GM04504 (cell line): Measurements from ENCODE around the gene OR5C1.
A peak's percentile ranks its signal among the peaks of the same experiment; 100 is the strongest.
"Not testable (repeated sequence)": the region's sequence is repeated elsewhere in the genome, so short reads cannot be mapped to it uniquely, and the experiment has no call there.

Source experiments
- DNase-seq: peaks from one replicate; pipeline ENCODE4 v3.0.0-alpha.2; 2012; ENCODE audit warnings: low read depth

Gene OR5C1

DNA sequence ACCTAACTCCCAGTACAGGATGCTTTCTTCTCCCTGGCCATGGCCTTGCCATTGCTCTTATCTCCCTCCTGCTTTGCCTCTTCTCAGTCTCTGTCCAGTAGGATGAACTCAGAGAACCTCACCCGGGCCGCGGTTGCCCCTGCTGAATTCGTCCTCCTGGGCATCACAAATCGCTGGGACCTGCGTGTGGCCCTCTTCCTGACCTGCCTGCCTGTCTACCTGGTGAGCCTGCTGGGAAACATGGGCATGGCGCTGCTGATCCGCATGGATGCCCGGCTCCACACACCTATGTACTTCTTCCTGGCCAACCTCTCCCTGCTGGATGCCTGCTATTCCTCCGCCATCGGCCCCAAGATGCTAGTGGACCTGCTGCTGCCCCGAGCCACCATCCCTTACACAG lies at the start of gene OR5C1:
OR5C1 (plus strand) TSS at position 103 of the 400 bp plus-strand sequence; CDS start at position 103, 0 bp downstream.
- no peak for DNase-seq

DNA sequence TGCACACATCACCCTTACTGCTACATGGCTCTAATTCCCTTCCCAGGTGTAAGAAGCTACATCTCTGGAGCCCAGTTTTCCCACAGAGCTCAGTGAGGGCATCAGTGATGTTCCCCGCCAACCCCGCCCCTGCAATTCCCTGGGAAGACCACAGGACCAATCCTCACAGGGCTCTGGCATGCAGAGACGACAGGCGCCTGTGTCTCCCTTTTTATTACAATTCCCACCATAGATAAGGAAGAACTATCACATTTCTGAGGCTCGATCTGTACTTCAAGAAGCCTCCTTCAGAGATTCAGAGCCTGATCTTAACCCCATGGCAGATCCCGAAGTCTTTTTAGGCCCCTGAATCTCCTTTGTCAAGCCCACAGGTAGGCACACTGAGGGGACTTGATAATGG lies 46.7 kb upstream of the OR5C1 start, which contains the start of gene OR1L6:
OR1L6 (plus strand) TSS at position 301 of the 400 bp plus-strand sequence. CDS start 7,545 bp downstream, outside the sequence.
- DNase-seq = no peak

DNA sequence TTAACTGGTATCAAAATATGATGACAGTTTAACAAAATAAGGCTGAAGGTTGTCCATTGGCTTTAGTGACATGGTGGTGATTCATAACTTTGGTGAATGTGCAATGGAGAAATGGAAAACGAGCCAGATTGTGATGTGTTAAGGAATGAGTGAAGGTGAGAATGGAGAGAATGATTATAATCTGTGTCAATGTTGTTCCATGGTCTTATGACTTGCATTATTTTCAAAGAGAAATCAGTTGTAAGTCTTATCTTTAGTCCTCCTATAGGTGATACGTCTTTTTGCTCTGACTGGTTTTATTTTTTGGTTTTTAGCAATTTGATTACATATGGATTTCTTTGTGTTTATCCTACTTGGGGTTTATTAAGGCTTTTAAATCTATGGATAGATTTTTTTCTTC lies 33.9 kb upstream of the OR5C1 start:
- DNase-seq = no peak

GRCh38 chr9:122767817-122768216 lies 20.9 kb upstream of the OR5C1 start:
- DNase-seq = no peak

DNA sequence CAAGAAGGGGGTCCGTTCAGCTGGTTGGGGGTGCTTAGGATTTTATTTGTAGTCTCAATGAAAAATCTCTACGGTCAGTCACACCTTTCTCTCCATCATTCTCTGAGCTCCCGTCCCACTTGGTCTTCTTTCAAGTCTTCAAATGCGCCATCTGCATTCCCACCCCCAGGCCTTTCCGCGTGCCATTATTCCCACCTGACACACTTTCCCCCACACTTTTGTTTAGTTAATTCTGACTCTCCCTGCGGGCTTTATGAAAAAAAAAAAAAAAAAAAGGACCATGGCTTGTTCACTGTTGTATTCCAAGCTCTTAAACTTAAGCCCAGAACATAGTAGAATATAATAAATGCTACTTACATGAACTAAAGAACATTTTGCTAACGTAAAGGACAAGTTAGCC lies 11.7 kb upstream of the OR5C1 start:
- DNase-seq = no peak

GRCh38 chr9:122777935-122778627 lies 10.7 kb upstream of the OR5C1 start:
- peak; percentile 39 for DNase-seq

DNA sequence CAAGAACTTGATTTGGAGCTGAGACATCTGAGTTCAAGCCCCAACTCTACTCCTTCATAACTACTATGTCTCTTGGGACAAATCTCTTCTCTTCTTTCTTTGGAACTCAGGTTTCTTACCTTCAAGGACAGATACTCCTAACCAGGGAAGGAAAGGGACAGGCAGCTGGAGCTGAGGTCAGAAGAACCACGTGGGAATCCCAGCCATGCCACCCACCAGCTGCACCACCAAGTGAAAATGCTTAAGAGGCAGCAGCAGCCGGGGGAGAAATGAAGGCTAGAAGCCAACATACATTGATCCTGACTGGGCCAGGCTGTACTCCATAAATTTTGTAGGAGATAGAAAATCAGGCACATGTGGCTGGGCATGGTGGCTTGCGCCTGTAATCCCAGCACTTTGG lies 9.6 kb upstream of the OR5C1 start:
- DNase-seq = no peak

GRCh38 chr9:122780026-122780425 lies 8.7 kb upstream of the OR5C1 start:
- no peak for DNase-seq

- DNase-seq = no peak
Measured at GRCh38 chr9:122781671-122782070, 7.1 kb upstream of the OR5C1 start.

GRCh38 chr9:122785269-122785668 lies 3.5 kb upstream of the OR5C1 start:
- DNase-seq = no peak

GRCh38 chr9:122786338-122786737 lies 2.4 kb upstream of the OR5C1 start:
- DNase-seq = no peak

DNA sequence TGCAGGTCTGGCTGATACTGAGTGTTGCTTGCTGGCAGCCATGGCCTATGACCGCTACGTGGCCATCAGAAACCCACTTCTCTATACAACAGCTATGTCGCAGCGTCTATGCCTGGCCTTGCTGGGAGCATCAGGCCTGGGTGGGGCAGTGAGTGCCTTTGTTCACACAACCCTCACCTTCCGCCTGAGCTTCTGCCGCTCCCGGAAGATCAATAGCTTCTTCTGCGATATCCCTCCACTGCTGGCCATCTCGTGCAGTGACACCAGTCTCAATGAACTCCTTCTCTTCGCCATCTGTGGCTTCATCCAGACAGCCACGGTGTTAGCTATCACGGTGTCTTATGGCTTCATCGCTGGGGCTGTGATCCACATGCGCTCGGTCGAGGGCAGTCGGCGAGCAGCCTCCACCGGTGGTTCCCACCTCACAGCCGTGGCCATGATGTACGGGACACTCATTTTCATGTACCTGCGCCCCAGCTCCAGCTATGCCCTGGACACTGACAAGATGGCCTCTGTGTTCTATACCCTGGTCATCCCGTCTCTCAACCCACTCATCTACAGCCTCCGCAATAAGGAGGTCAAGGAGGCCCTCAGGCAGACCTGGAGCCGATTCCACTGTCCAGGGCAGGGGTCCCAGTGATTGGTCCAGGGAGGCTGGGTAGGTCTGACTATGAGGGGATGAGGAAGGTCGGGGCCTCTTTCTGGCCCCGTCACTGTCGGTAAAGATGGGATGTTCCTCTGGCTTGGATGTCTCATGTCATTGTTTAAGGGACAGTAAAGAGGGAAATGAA lies 718 bp downstream of the OR5C1 start:
- DNase-seq = no peak

DNA sequence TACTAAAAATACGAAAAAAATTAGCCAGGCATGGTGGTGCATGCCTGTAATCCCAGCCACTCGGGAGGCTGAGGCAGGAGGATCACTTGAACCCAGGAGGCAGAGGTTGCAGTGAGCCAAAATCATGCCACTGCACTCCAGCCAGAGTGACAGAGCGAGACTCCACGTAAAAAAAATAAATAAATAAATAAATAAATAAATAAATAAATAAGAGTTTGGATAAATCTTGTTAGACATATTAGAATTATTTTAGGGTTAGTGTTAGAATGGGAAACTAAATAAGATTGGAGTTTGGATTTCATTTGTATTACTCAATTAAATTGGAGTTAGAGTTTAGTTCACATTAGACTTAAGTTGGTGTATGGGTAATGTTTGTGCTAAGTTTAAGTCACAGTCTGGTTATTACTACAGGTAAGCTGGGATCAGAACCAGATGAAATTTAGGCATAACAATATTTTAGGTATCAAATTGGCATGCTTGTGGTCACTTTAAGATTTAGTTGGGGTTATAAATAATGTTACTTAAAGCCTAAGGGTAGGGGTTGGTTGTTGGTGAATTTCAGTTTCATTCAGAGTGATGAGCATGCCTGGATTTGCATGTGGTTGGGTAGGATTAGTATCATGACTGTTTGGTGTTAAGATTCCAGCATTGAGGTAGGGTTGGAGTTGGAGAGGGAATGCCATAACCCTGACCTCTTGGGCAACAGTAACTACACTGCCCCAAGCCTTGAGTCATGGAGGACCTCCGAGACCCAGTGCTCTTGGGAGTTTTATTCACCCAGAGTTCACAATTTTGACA lies 3.3 kb downstream of the OR5C1 start:
- no peak for DNase-seq

GRCh38 chr9:122797316-122798063 lies 8.8 kb downstream of the OR5C1 start:
- no peak for DNase-seq

DNA sequence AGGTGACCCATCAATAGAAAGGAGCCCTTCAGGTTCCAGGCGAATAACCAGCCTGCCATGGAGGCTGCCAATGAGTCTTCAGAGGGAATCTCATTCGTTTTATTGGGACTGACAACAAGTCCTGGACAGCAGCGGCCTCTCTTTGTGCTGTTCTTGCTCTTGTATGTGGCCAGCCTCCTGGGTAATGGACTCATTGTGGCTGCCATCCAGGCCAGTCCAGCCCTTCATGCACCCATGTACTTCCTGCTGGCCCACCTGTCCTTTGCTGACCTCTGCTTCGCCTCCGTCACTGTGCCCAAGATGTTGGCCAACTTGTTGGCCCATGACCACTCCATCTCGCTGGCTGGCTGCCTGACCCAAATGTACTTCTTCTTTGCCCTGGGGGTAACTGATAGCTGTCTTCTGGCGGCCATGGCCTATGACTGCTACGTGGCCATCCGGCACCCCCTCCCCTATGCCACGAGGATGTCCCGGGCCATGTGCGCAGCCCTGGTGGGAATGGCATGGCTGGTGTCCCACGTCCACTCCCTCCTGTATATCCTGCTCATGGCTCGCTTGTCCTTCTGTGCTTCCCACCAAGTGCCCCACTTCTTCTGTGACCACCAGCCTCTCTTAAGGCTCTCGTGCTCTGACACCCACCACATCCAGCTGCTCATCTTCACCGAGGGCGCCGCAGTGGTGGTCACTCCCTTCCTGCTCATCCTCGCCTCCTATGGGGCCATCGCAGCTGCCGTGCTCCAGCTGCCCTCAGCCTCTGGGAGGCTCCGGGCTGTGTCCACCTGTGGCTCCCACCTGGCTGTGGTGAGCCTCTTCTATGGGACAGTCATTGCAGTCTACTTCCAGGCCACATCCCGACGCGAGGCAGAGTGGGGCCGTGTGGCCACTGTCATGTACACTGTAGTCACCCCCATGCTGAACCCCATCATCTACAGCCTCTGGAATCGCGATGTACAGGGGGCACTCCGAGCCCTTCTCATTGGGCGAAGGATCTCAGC lies 11.6 kb downstream of the OR5C1 start, which contains the start of gene OR1K1:
OR1K1 (plus strand) TSS at position 58 of the 995 bp plus-strand sequence; CDS start at position 58, 0 bp downstream.
- no peak for DNase-seq

DNA sequence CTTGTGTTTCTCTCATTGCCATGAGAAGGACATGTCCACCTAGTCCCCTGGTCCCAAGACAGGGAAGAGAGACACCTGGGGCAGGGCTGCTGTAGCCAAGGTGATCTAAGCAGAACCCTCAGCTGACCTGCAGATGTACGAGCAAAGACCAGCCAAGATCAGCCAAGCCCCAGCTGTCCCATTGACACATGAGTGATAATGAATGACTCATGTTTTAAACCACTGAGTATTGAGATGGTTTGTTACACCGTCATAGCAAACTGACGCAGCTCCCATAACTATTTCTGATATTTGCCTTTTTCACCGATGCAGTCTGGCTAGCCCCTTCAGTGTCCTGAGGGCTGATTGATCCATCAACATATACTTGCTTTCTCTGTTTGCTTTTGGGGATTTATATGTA lies 17.9 kb downstream of the OR5C1 start:
- no peak for DNase-seq

DNA sequence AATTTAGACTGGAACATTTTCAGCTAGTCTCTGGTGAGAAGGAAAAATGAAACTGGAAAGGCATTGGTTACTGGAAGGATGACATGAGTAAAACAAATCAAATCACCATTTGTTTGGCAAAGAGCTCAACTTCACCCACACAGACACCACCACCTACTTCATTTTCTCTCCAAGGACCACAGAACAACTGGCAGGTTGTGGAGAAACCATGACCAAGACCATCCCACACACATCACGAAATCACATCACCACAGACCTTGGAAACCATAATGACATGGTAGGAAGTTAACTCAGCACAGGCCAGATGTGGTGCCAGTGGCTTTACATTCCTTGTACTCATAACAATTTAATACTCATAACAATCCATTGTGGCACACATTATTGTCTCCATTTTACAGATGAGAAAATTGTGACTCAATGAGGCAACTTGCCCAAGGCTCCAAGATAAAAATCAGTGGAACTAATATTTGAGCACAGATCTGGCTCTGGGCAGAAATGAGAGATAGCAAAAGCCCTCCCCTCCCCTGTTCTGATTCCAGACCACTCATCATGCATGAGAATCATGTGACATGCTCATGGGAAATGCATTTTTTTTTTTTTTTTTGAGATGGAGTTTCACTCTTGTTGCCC lies 18.7 kb downstream of the OR5C1 start:
- no peak for DNase-seq

- no peak for DNase-seq
Measured at GRCh38 chr9:122808141-122808540, 19.4 kb downstream of the OR5C1 start.

DNA sequence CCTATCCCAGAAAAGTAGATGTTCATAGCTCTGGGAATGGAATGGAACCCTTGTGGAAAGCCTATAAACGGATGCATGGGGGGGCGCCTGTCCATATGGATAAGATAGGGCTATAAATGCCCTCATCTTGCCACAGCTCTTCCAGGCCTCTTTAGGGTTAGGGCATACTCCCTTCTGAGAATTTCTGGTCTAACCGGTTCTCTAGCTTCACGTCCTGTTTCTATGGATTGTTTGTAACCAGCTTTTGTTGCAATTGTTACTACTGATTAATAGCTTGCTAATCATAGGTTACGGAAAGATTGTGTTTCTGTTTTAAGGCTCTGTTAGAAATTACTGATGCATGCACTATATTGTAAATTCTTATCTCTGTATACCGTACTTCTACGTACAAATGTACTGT lies 20.5 kb downstream of the OR5C1 start:
- DNase-seq = not testable (repeated sequence)
